Stimulated activated CD8-positive, alpha-beta memory T cell treated with anti-CD3 and anti-CD28 coated beads, Interleukin-7, amount 100 ng/mL, for 1 hour (primary cell): ENCODE results near the gene DVL3.
A peak's percentile ranks its signal among the peaks of the same experiment; 100 is the strongest.

Source experiments
- DNase-seq, 2 donors: peaks; one replicate each; pipeline ENCODE4 v3.0.0-alpha.2; 2020; ENCODE audit warnings: low read depth in 2 of 2

Gene DVL3

GRCh38 chr3:184176377-184177330, 21.5 kb downstream of the DVL3 start:
- DNase-seq: no peak

- DNase-seq: no peak
Measured at GRCh38 chr3:184177331-184177731, 22.2 kb downstream of the DVL3 start.

GRCh38 chr3:184177767-184178306, 22.7 kb downstream of the DVL3 start:
- DNase-seq: no peak

- no peak for DNase-seq
Measured at GRCh38 chr3:184178521-184179138, 23.5 kb downstream of the DVL3 start.

- DNase-seq: no peak
Measured at GRCh38 chr3:184180165-184180564, 25.0 kb downstream of the DVL3 start.

- no peak for DNase-seq
Measured at GRCh38 chr3:184181596-184181995, 26.4 kb downstream of the DVL3 start.

GRCh38 chr3:184183679-184184078, 28.5 kb downstream of the DVL3 start:
- no peak for DNase-seq

GRCh38 chr3:184184546-184185230, 29.5 kb downstream of the DVL3 start:
- DNase-seq: no peak

- peak; percentile 97 to 98 for DNase-seq
Measured at GRCh38 chr3:184185461-184186183, 30.4 kb downstream of the DVL3 start.

GRCh38 chr3:184186184-184186901, 31.2 kb downstream of the DVL3 start, which contains the start of gene ABCF3:
Gene ABCF3, plus strand, starts transcription at chr3:184186199. Its CDS starts 9 bp downstream, at chr3:184186208.
- DNase-seq: no peak

- no peak for DNase-seq
Measured at GRCh38 chr3:184186902-184187207, 31.7 kb downstream of the DVL3 start.

GRCh38 chr3:184188080-184188479, 32.9 kb downstream of the DVL3 start:
- DNase-seq: no peak

- DNase-seq: no peak
Measured at GRCh38 chr3:184189421-184189820, 34.2 kb downstream of the DVL3 start.

GRCh38 chr3:184192889-184193288, 37.7 kb downstream of the DVL3 start:
- DNase-seq: no peak

GRCh38 chr3:184193991-184194539, 38.9 kb downstream of the DVL3 start:
- no peak for DNase-seq

GRCh38 chr3:184196536-184196935, 41.4 kb downstream of the DVL3 start:
- no peak for DNase-seq

GRCh38 chr3:184198509-184198908, 43.3 kb downstream of the DVL3 start:
- no peak for DNase-seq

- DNase-seq: no peak
Measured at GRCh38 chr3:184200825-184201224, 45.6 kb downstream of the DVL3 start.

GRCh38 chr3:184203526-184203925, 48.3 kb downstream of the DVL3 start:
- no peak for DNase-seq

- DNase-seq: no peak
Measured at GRCh38 chr3:184209146-184209923, 54.2 kb downstream of the DVL3 start.
